Measurements from ENCODE around the gene PCARE.

PCARE gene

DNA sequence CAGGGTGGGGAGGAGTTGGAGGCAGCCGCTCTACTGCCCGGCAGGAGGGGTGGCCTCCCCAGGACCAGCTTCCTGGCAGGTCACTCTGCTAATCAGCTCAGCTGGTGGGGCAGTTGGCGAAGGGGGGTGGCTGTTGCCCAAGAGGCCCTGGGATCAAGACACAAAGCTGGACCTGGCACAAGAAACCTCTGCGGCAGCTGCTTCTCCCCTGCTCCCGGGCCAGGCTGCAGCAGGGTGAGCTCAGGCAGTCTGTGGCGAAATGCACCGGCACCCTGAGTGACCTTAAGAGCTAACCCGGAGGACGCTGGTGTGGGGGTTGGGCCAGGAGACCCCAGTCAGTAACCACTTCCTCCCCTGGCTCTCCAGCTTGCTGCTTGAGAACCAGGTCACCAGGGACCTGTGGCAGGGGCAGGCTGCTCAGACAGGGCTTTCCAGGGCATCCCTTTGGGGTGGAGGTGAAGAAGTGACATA is 62.1 kb downstream of the PCARE start:
- no peak overlapping the region for H3K4me3 ChIP-seq (ENCODE audit: low read depth, low read length)
- no peak for DNase-seq (ENCODE audit: low read depth)
- TF ChIP-seq, protein P1, sequence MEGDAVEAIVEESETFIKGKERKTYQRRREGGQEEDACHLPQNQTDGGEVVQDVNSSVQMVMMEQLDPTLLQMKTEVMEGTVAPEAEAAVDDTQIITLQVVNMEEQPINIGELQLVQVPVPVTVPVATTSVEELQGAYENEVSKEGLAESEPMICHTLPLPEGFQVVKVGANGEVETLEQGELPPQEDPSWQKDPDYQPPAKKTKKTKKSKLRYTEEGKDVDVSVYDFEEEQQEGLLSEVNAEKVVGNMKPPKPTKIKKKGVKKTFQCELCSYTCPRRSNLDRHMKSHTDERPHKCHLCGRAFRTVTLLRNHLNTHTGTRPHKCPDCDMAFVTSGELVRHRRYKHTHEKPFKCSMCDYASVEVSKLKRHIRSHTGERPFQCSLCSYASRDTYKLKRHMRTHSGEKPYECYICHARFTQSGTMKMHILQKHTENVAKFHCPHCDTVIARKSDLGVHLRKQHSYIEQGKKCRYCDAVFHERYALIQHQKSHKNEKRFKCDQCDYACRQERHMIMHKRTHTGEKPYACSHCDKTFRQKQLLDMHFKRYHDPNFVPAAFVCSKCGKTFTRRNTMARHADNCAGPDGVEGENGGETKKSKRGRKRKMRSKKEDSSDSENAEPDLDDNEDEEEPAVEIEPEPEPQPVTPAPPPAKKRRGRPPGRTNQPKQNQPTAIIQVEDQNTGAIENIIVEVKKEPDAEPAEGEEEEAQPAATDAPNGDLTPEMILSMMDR (IDR thresholded peaks at IDR 0.05; ENCODE audit: control insufficient read depth, extremely low read depth, insufficient read depth), result no peak

Measured in LNCaP clone FGC (cell line).